ENCODE results near the gene EMILIN2. TPM values are rescaled to one million over a fixed set of nuclear protein-coding genes. Genes with fewer than 3 reads are reported as not detected.
"Not testable (repeated sequence)": the region's sequence is repeated elsewhere in the genome, so short reads cannot be mapped to it uniquely, and the experiment has no call there.

The EMILIN2 gene
- total RNA-seq, 1 donor from 2014 or later, result 0.53 TPM

GRCh38 chr18:2912357-2913299 lies 65.8 kb downstream of the EMILIN2 start:
- no peak for ATAC-seq
- DNase-seq (ENCODE audit: low spot score), result no peak

DNA sequence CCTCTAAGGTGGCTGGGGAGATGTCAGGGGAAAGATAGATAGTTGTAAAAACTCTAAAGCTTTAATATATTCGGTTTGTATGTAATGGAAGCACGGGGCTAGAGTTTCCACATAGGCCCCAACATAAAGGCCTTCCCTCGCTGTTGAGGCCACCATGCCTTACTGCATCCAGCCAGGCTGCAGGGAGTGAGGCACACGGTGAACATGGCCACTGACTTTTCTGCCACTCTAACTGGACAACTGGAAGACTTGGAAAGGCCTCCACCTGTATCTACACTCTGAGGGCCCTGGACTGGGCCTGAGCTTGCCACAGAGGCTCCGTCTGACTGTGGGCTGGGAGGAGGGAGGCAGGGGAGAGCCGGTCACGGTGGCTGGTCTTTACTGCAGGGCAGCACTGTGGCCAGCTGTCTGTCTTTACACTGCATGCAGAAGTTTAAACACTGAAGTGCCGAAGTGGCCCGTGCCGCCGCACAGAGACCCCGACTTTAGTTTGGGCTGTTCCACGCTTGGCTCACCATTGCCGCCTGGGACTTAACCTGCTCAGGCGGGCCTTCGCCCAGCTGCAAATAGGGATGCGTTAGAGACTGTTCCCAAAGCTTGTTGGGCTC lies 66.7 kb downstream of the EMILIN2 start:
- no peak for DNase-seq (ENCODE audit: low spot score)
- no peak for ATAC-seq

GRCh38 chr18:2914185-2914880 lies 67.5 kb downstream of the EMILIN2 start:
- DNase-seq (ENCODE audit: low spot score), result no peak
- no peak for ATAC-seq

DNA sequence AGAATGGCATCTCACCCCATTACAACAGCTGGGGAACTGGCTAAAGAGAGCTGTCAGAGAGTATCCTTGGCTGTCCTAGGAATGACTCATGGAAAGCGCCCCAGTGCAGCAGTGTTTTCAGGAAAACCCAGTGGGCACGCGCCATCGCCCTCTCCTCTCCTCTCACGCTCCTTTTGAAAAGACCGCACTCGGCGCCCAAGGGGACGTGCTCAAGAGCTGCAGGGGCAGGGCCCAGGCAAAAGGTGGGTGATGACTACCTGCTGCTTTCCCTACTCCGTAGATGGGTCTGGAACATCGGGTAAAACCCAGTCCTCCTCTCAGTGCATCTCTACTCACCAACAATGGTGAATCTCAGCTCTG lies 68.1 kb downstream of the EMILIN2 start:
- ATAC-seq (no peak), DNase-seq (ENCODE audit: low spot score) (no peak)

DNA sequence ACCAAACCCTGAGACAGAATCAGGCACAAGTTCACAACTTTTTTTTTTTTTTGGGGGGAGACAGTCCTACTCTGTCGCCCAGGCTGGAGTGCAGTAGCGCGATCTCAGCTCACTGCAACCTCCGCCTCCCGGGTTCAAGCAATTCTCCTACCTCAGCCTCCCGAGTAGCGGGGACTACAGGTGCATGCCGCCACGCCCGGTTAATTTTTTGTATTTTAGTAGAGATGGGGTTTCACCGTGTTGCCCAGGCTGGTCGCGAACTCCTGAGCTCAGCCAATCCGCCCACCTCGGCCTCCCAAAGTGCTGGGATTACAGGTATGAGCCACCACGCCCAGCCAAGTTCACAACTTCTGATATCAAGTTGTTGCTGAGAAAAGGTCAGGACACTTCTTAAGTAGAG lies 68.7 kb downstream of the EMILIN2 start:
- not testable (repeated sequence) for ATAC-seq; DNase-seq (ENCODE audit: low spot score)

DNA sequence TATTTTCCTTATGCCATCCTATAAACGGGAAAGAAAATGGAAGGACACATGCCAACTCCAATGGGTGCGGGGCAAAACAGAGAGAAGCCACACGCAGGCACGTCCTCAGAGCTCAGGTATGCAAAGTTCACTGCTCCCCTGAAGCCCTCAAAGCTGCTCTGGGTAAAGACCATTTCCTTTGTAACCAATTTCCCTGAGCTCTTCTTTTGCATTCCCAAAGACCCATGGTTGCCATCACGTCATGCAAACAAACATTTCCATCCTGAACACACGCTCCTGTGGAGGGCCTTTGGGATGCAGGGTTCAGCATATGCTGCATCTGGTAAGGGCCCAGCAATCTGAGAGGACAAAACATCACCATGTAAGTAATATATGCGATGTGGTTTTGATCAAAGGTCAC lies 69.4 kb downstream of the EMILIN2 start:
- ATAC-seq, result no peak
- no peak for DNase-seq (ENCODE audit: low spot score)

DNA sequence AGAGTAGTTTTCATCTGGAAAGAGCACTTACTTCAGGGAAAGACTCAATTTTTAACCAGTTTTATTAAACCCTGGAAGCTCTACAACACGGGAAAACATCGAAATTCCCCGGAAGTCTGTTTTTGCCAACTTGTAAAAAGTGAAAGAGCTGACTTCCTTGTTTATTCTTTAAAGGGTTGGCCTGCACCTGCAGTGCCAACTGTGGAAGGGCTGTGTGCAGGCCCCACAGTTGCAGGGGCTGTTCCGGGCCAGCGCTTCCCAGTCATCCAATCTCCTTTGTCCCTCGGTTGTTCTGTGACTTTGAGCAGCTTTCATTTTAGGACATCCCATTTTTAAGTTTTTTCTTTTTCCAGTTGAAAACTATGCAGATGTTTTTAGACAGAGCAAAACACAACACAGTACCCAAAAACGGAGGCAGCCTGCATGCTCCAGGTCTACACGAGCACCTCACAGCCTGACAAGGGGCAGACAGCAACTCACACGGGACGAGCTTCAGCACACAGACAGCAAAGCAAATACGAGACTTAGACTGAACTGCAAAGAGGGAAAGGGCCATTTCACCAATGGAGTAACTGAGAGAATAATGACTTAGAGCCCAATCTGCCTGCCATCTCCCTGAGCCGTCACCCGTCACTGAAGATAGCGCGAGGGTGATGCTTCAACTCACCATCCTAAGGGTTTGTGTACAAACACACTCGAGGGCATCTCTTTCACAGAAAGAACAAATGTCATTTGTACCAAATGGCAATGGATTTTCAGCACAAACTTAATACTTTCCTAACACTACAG lies 70.6 kb downstream of the EMILIN2 start:
- ATAC-seq (no peak), DNase-seq (ENCODE audit: low spot score) (no peak)

DNA sequence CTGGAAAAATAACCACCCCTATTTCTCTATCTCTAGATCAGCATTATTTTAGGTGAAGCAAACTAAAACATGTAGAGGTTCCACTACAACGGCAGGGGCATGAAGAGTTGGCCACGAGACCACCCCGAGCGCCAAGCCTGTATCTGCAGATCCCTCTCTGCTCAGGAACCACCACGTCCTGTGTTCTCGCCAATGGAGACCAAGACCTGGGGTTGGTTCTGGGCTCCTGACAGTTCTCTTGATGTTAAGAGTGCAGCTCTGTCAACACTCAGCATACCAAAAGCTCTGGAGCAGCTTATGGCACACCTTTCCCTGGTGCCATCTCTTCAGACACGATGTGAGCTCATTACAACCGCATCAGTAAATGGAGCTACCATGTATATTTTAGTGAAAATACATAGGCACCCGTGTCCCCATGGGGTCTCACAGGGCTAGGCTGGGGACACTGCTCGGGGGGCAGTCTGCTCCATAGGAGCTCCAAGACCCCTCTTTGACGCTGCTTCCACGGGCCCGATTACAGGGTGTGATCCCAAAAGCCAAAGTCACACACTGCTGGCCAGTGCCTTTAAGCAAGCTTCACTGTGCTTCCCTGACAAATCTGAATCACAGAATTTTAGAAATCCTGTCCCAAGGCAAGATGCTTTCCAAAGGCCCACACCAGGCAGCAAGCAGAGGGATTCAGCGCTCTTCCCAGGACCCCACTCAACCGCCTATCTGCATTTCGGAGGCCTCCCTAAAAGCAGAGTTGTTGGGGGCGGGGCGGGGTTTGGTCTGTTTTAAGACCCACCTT lies 72.2 kb downstream of the EMILIN2 start:
- ATAC-seq (no peak), DNase-seq (ENCODE audit: low spot score) (no peak)

DNA sequence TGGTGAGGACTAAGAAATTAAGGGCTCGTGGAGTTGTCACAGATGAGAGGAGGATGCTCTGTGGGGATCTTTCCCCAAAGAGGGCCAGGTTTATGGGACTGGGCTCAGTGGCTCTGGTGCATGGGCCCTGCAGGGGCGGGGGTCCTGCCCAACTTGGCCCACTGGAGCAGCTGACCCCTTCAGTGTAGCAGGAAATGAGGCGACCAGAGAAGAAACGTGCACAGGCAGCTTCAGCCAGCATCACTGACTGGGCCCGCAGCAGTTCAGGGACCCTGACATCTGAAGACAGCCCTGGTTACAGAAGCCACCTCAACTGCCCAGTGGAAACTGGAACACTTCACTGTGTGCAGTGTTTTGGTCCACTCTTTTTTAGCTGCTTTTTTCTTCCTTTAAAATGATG lies 72.8 kb downstream of the EMILIN2 start:
- DNase-seq (ENCODE audit: low spot score), result no peak
- no peak for ATAC-seq

- peak; percentile 11 for ATAC-seq
- DNase-seq (ENCODE audit: low spot score), result no peak
Observed at GRCh38 chr18:2920027-2920426, 73.2 kb downstream of the EMILIN2 start.

DNA sequence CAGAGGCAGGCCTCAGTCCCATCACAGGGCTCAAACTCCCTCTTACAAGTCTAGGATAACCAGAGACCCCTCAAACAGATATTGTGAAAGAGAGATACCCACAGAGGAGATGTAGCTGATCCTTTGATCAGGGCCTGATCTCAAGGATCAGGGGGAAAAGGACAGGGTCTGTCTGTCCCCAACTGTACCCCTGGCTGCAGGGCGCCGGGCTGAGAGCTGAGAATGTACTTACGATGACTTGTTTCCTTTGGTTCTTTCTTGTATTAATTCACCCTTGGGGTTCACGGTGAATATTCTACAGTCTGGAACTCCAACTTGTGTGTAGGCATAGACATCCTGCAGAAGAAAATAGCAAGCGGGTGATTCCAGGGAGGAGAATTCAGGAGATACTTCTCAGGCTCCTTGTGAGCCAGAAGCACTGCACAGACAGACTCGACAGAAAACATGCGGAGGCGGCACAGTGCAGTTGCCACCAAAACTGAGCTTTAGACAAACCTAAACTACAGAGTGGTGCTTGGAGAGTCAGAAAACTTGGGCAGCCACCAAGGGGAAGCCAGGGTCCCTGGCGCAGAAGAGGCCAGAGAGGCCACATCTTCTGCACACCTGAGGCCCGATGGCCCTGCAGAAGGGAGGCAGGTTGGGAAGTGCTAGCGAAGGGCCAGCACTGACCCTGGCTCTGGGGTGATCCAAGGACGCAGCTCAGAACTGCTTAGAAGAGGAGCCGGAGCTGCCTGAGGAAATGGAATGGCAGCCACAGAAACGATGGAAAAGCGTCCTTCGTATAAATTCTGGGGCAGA lies 73.9 kb downstream of the EMILIN2 start:
- ATAC-seq (no peak), DNase-seq (ENCODE audit: low spot score) (no peak)

GRCh38 chr18:2921778-2922177 lies 75.0 kb downstream of the EMILIN2 start:
- no peak for ATAC-seq
- no peak for DNase-seq (ENCODE audit: low spot score)

- no peak for DNase-seq (ENCODE audit: low spot score)
- no peak for ATAC-seq
Observed at GRCh38 chr18:2923464-2923863, 76.7 kb downstream of the EMILIN2 start.

GRCh38 chr18:2924920-2925319 lies 78.1 kb downstream of the EMILIN2 start:
- DNase-seq (ENCODE audit: low spot score) (no peak), ATAC-seq (no peak)

- ATAC-seq, result no peak
- no peak for DNase-seq (ENCODE audit: low spot score)
Observed at GRCh38 chr18:2926528-2926927, 79.7 kb downstream of the EMILIN2 start.

- ATAC-seq (no peak), DNase-seq (ENCODE audit: low spot score) (no peak)
Observed at GRCh38 chr18:2927745-2928144, 80.9 kb downstream of the EMILIN2 start.

DNA sequence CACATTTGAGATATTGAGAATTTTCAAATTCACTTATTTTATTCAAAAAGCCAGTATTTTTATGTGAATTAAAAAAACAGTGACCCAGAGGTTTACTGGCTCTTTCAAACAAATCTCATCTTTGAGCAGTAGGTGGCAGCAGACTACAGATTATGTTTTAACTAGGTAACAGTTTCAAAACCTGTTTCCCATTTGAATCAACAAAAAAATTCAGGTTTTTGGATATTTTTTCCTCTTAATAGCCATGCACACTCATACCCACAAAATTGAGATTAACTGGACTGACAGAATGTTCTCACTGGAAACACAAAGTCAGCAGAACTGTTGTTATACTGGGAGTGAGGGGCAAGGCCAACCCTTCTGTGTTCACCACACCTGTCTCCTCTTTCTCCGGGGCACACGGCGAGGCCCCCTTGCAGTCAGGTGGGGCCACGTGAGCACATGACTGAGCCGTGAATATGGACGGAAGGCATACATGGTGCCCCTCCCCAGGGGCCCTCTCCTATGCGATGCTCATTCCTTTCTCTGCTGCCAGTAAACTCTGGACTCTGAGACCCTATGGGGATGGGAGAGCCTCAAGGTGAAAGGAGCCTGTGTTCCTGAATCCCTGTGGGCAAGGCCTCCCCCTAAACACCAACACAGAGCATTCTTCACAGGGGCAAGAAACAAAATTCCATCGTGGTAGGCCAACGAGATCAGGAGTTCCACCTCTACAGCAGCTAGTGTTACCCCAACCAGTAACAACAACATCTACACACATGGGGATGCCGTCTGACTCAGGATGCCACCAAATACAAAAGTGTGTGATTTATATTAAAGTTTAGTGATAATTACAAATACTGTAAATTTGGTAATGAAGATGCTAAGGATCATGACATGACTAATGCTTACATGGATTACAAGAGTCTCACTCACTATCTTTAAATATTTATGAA lies 85.7 kb downstream of the EMILIN2 start:
- no peak for DNase-seq (ENCODE audit: low spot score)

GRCh38 chr18:2933995-2934394 lies 87.2 kb downstream of the EMILIN2 start:
- no peak for ATAC-seq
- no peak for DNase-seq (ENCODE audit: low spot score)

More for the DNA sequence above, 85.7 kb downstream of the EMILIN2 start:
- ATAC-seq, result peak; percentile 87
